Lung (tissue), 12 donors: ENCODE results near the gene CXCL14. TPM values are rescaled to one million over a fixed set of nuclear protein-coding genes. Genes with fewer than 3 reads are reported as not detected.

Source experiments
- ATAC-seq: fragments of 200-7000 bp; cut with Tn5 transposase; one replicate; pipeline ENCODE4 v1.9.1; 2020; ENCODE audit warnings: moderate number of reproducible peaks; ENCODE audit not compliant: insufficient read depth, low FRiP score
- DNase-seq, 3 donors: peaks; one replicate each; pipeline ENCODE4 v3.0.0-alpha.2; 2013 to 2017
- H3K27ac ChIP-seq, 2 donors: one replicate each; pipeline ENCODE4 v1.5.1; 2013; ENCODE audit warnings: mild to moderate bottlenecking in 2 of 2, moderate library complexity in 2 of 2, control low read depth in 1 of 2, inconsistent platforms in 1 of 2, low read depth in 1 of 2, low read length in 1 of 2
- H3K27me3 ChIP-seq, 3 donors: one replicate each; pipeline ENCODE4 v1.5.1; 2013; ENCODE audit warnings: low read length in 2 of 3; ENCODE audit not compliant: control insufficient read depth in 3 of 3, insufficient read depth in 3 of 3
- H3K36me3 ChIP-seq, 4 donors: one replicate each; pipeline ENCODE4 v1.5.1; 2013; ENCODE audit warnings: low read length in 4 of 4, mild to moderate bottlenecking in 1 of 4, moderate library complexity in 1 of 4; ENCODE audit not compliant: control insufficient read depth in 4 of 4, insufficient read depth in 4 of 4
- H3K4me1 ChIP-seq, 5 donors: one replicate each; pipeline ENCODE4 v1.5.1; 2013; ENCODE audit warnings: low read length in 5 of 5, mild to moderate bottlenecking in 2 of 5, moderate library complexity in 1 of 5; ENCODE audit not compliant: control insufficient read depth in 5 of 5, insufficient read depth in 5 of 5
- H3K4me3 ChIP-seq: one replicate; pipeline ENCODE4 v1.5.1; 2013; ENCODE audit warnings: mild to moderate bottlenecking, control low read depth, moderate library complexity
- H3K9ac ChIP-seq, 2 donors: one replicate each; pipeline ENCODE4 v1.5.1; 2013; ENCODE audit warnings: low read length in 2 of 2, control low read depth in 1 of 2; ENCODE audit not compliant: insufficient read depth in 1 of 2
- H3K9me3 ChIP-seq, 4 donors: one replicate each; pipeline ENCODE4 v1.5.1; 2013; ENCODE audit warnings: low read length in 3 of 4, mild to moderate bottlenecking in 1 of 4, moderate library complexity in 1 of 4; ENCODE audit not compliant: control insufficient read depth in 4 of 4, insufficient read depth in 3 of 4
- WGBS, 2 donors: extraction: QIAGEN DNeasy Blood & Tissue Kit; methylation state at CpG; one replicate each; pipeline ENCODE4 v1.1.7; 2013; 5-methylcytosine and 5-hydroxymethylcytosine counted together
- polyA plus RNA-seq, 2 donors: library from polyadenylated mRNA; stranded (reverse); fragments of 200-250 nt; gene quantifications; one replicate each; pipeline ENCODE4 v1.2.1, GENCODE V29; 2013
- total RNA-seq, 2 donors: library from RNA; depleted of rRNA in 1 of 2; stranded (reverse); fragments of >200 nt in 1 of 2; gene quantifications; one replicate each; pipeline ENCODE4 v1.2.1, GENCODE V29; 2014 to 2021
- TF ChIP-seq, protein P1 (sequence below): IDR thresholded peaks from 2 replicates; pipeline ENCODE4 v1.5.1; 2012; ENCODE audit warnings: mild to moderate bottlenecking; ENCODE audit errors: control extremely low read depth, extremely low read depth
- donor health status: control.
- donor health status: control.
- donor health status: Bipolar disorder and iron deficiency.
- donor health status: healthy.
- donor health status: DM: yes; HTN: yes; CAD: no.

CXCL14 gene
- total and polyA plus RNA-seq, 4 donors, result 1.6 to 31.4 (median 2.4) TPM

DNA sequence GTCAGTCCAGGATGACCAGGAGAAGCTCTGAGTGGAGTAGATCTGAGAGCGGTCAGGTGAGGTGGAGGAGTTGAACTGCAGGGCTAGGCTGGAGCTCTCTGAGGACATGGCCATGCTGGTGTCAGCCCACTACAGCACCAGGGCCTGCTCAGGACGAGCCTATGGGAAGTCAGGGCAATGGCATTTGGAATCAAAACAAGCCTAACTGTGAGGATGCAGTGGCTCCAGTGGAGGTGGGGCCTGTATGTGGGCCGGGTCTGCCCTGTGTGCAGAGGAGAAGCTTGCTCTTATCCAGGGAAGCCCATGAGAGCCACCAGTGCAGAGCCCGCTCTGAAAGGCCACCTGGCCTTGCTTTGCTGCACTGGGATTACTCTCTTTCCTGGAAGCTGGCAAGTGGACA lies 11.1 kb downstream of the CXCL14 start:
- ATAC-seq (no peak), DNase-seq (no peak)
- no peak overlapping the region for H3K27ac ChIP-seq
- 72 to 82% methylated on average over 4 of the region's 4 CpGs for WGBS, 2 donors
- TF ChIP-seq, protein P1, sequence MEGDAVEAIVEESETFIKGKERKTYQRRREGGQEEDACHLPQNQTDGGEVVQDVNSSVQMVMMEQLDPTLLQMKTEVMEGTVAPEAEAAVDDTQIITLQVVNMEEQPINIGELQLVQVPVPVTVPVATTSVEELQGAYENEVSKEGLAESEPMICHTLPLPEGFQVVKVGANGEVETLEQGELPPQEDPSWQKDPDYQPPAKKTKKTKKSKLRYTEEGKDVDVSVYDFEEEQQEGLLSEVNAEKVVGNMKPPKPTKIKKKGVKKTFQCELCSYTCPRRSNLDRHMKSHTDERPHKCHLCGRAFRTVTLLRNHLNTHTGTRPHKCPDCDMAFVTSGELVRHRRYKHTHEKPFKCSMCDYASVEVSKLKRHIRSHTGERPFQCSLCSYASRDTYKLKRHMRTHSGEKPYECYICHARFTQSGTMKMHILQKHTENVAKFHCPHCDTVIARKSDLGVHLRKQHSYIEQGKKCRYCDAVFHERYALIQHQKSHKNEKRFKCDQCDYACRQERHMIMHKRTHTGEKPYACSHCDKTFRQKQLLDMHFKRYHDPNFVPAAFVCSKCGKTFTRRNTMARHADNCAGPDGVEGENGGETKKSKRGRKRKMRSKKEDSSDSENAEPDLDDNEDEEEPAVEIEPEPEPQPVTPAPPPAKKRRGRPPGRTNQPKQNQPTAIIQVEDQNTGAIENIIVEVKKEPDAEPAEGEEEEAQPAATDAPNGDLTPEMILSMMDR, result no peak
- H3K4me3 ChIP-seq, result no peak overlapping the region
- no peak overlapping the region for H3K9ac ChIP-seq
- H3K4me1 ChIP-seq, result no peaks in the 10 kb centered on the region
- no peaks in the 10 kb centered on the region for H3K9me3 ChIP-seq
- no peaks in the 10 kb centered on the region for H3K36me3 ChIP-seq
- no peaks in the 10 kb centered on the region for H3K27me3 ChIP-seq

DNA sequence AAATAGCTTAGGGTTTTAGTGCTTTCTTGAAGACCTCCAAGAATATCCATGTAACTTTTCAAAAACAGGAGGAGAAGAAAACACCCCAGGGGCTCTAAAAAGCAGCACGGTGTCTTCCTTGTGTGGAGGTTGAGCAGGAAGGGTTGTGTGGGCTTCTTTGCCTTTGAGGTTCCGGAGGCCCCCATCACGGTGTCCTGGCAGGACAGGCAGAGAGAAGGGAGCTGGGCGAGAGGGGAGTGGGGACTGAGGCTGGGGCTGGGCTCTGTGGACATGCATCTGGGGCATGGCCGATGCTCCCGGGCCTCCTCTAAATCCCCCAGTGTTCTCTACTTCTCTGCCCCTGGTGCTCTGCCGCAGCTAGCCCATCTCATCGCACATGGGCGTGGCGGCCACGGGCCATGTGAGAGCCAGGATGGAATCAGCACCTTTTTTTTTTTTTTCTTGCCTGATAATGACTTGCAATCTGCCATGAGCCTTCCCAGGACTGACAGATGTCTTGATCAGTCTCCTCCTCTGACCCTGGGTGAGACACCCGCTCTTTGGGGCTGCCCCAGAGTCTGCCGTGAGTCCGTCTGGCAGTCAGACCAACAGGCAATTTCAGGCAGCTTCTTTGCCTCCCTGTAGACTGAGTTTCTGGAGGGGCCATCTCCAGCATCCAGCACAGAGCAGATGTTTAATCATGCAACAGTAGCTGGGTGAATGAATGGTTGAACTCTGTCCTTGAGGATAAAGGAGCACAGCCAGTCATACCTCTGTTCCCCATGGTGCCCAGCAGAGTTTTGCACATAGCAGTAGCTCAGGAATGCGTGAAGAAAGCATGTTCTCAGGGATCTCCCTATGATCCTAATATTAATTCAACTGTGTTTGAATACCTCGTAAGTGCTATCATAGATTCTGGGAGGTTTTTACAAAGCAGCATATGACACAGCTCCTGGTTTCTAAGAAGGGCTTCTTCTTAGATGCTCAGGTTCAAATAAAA lies 12.1 kb downstream of the CXCL14 start:
- no peaks in the 10 kb centered on the region for H3K27me3 ChIP-seq
- WGBS, 2 donors, result 86 to 91% methylated on average over 15 to 16 of the region's 16 CpGs
- no peak overlapping the region for H3K9ac ChIP-seq
- no peaks in the 10 kb centered on the region for H3K9me3 ChIP-seq
- ATAC-seq (no peak), DNase-seq (no peak)
- no peaks in the 10 kb centered on the region for H3K36me3 ChIP-seq
- TF ChIP-seq, protein P1, result no peak
- H3K4me3 ChIP-seq, result no peak overlapping the region
- H3K27ac ChIP-seq, result no peak overlapping the region
- H3K4me1 ChIP-seq, result no peaks in the 10 kb centered on the region

DNA sequence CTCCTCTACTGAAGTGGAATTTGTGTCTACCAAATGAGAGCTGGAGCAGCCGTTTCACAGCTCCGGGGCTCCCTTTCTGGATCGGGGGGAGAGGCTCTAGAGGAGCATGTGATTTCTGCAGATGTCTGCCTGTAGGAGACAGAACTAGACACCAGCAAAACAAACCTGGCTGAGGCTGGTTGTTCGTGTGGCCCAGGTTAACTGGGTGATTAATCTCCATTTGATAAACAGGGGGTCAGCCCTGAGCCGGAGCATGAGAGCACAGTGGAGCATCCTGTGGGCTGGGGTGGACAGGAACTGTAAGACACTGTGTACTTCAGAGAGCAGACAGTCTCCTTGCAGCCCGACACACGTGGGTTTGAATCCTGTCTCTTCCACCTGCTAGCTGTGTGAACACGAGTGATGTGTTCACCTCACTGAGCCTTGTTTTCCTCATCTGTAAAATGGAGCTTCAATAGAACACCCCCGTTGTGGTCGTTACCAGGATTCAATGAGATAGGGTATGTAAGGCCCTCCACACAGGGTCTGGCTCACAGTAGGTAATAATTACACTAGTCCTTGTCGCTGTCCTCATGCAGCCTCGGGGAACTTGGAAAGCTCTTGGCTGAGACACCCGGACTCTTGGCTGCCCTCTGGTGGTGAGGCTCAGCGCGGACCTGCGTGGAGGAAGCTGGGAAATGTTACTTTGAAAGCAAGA lies 12.9 kb downstream of the CXCL14 start:
- WGBS, 2 donors, result 29 to 33% methylated on average over 16 of the region's 16 CpGs
- no peak overlapping the region for H3K27ac ChIP-seq
- H3K4me3 ChIP-seq, result no peak overlapping the region
- TF ChIP-seq, protein P1, result peak; percentile 55
- DNase-seq (peak; percentile 53 to 71 (median 63)), ATAC-seq (peak; percentile 73)
- peaks cover 0 to 3% (median 0%) of the 10 kb centered on the region in 5 donors for H3K4me1 ChIP-seq
- no peak overlapping the region for H3K9ac ChIP-seq
- H3K27me3 ChIP-seq, result no peaks in the 10 kb centered on the region
- H3K9me3 ChIP-seq, result peaks cover 0 to 1% (median 0%) of the 10 kb centered on the region in 4 donors
- H3K36me3 ChIP-seq, result no peaks in the 10 kb centered on the region
